GM19023 (cell line): ENCODE results near the gene STK38.
A peak's percentile ranks its signal among the peaks of the same experiment; 100 is the strongest.
"Not testable (repeated sequence)": the region's sequence is repeated elsewhere in the genome, so short reads cannot be mapped to it uniquely, and the experiment has no call there.

Experiments
- ATAC-seq: cut with Tn5 transposase; IDR thresholded peaks from one replicate; pipeline ENCODE4 v1.9.1; 2021; ENCODE audit warnings: mild to moderate bottlenecking, moderate library complexity; ENCODE audit not compliant: unreplicated experiment

STK38 gene

GRCh38 chr6:36546920-36547645 lies at the start of gene STK38:
TSS of gene STK38 (minus strand) at chr6:36547479. CDS start at chr6:36540202, 7,277 bp downstream.
- ATAC-seq = peak; percentile 84

- ATAC-seq = no peak
Measured at GRCh38 chr6:36596356-36596755, 49.1 kb upstream of the STK38 start.

GRCh38 chr6:36594816-36595643 lies 47.8 kb upstream of the STK38 start:
- ATAC-seq = no peak

- peak; percentile 89 for ATAC-seq
Measured at GRCh38 chr6:36594029-36594815, 46.9 kb upstream of the STK38 start, which contains the start of gene SRSF3. TSS of gene SRSF3 (plus strand) at chr6:36594362. CDS start at chr6:36596763, 2,401 bp downstream.

GRCh38 chr6:36593569-36594028 lies 46.3 kb upstream of the STK38 start:
- peak; percentile 12 for ATAC-seq

- no peak for ATAC-seq
Measured at GRCh38 chr6:36592221-36592655, 45.0 kb upstream of the STK38 start.

GRCh38 chr6:36590237-36590636 lies 43.0 kb upstream of the STK38 start:
- ATAC-seq = no peak

- not testable (repeated sequence) for ATAC-seq
Measured at GRCh38 chr6:36589025-36589400, 41.7 kb upstream of the STK38 start.

- ATAC-seq = no peak
Measured at GRCh38 chr6:36586606-36587005, 39.3 kb upstream of the STK38 start.

GRCh38 chr6:36581716-36582115 lies 34.4 kb upstream of the STK38 start:
- ATAC-seq = no peak

- no peak for ATAC-seq
Measured at GRCh38 chr6:36580184-36580526, 32.9 kb upstream of the STK38 start.

GRCh38 chr6:36578431-36578830 lies 31.2 kb upstream of the STK38 start:
- ATAC-seq = no peak

- ATAC-seq = no peak
Measured at GRCh38 chr6:36578030-36578429, 30.8 kb upstream of the STK38 start.

GRCh38 chr6:36577301-36577700 lies 30.0 kb upstream of the STK38 start:
- no peak for ATAC-seq

- ATAC-seq = no peak
Measured at GRCh38 chr6:36576578-36576977, 29.3 kb upstream of the STK38 start.

GRCh38 chr6:36574679-36575078 lies 27.4 kb upstream of the STK38 start:
- ATAC-seq = no peak

- ATAC-seq = not testable (repeated sequence)
Measured at GRCh38 chr6:36572353-36573311, 25.4 kb upstream of the STK38 start.

GRCh38 chr6:36571122-36572043 lies 24.1 kb upstream of the STK38 start:
- no peak for ATAC-seq

GRCh38 chr6:36570264-36570663 lies 23.0 kb upstream of the STK38 start:
- no peak for ATAC-seq
